CD4-positive, alpha-beta T cell (primary cell): ENCODE data around the gene DDX20. TPM values are rescaled to one million over a fixed set of nuclear protein-coding genes. Genes with fewer than 3 reads are reported as not detected.

Experiments used
- ATAC-seq: fragments of 200-7000 bp; cut with Tn5 transposase; one replicate; pipeline ENCODE4 v1.10.0; 2022; ENCODE audit warnings: mild to moderate bottlenecking; ENCODE audit not compliant: poor library complexity
- CTCF ChIA-PET: fragments of 350-600 bp; sonication (Branson Sonifier 250); formaldehyde crosslinking; loops from one replicate; lab custom pipeline; 2021; ENCODE audit warnings: antibody characterized with exemption, inconsistent platforms; lab: Charles Lee
- POLR2A ChIA-PET: fragments of 350-600 bp; sonication (Branson Sonifier 250); formaldehyde crosslinking; loops from one replicate; lab custom pipeline; 2021; ENCODE audit warnings: antibody characterized with exemption, inconsistent platforms; lab: Charles Lee
- DNase-seq, 14 experiments: peaks; one replicate each; pipeline ENCODE4 v3.0.0-alpha.2; 2013 to 2020; ENCODE audit warnings: mixed read lengths in 2 of 14
- H3K27ac ChIP-seq, 2 donors: one replicate each; pipeline versions ENCODE4 v1.5.1 to v1.7.0; 2013; ENCODE audit warnings: low read length in 2 of 2, low read depth in 1 of 2, mild to moderate bottlenecking in 1 of 2
- H3K27me3 ChIP-seq, 2 experiments: 1 replicate in 1 of 2; 2 replicates in 1 of 2; pipeline versions ENCODE4 v1.6.1 to v1.7.0; 2013; ENCODE audit warnings: low read length in 2 of 2, control low read depth in 1 of 2, mild to moderate bottlenecking in 1 of 2, moderate library complexity in 1 of 2; ENCODE audit not compliant: insufficient read depth in 2 of 2, control insufficient read depth in 1 of 2
- H3K36me3 ChIP-seq: one replicate; pipeline ENCODE4 v1.6.1; 2013; ENCODE audit warnings: low read length, control low read depth; ENCODE audit not compliant: insufficient read depth
- H3K4me1 ChIP-seq: one replicate; pipeline ENCODE4 v1.6.1; 2013; ENCODE audit warnings: low read length, control low read depth; ENCODE audit not compliant: insufficient read depth
- H3K4me3 ChIP-seq: one replicate; pipeline ENCODE4 v1.5.1; 2013; ENCODE audit warnings: mild to moderate bottlenecking, low read length, moderate library complexity
- H3K9me3 ChIP-seq, 2 experiments: 1 replicate in 1 of 2; 2 replicates in 1 of 2; pipeline versions ENCODE4 v1.6.1 to v1.7.0; 2013; ENCODE audit warnings: low read length in 2 of 2, mild to moderate bottlenecking in 2 of 2, control low read depth in 1 of 2, moderate library complexity in 1 of 2; ENCODE audit not compliant: control insufficient read depth in 1 of 2, insufficient read depth in 1 of 2
- H3K27ac Mint-ChIP-seq: one replicate; pipeline ENCODE4 v1.8.0; 2020; ENCODE audit warnings: mixed read lengths
- H3K27me3 Mint-ChIP-seq: one replicate; pipeline ENCODE4 v1.8.0; 2021; ENCODE audit warnings: mixed read lengths
- H3K36me3 Mint-ChIP-seq: one replicate; pipeline ENCODE4 v1.8.0; 2021; ENCODE audit warnings: low read depth, mixed read lengths
- H3K4me1 Mint-ChIP-seq: one replicate; pipeline ENCODE4 v1.8.0; 2021; ENCODE audit warnings: low read depth, mixed read lengths
- H3K4me3 Mint-ChIP-seq: one replicate; pipeline ENCODE4 v1.8.0; 2020; ENCODE audit warnings: mild to moderate bottlenecking, mixed read lengths
- H3K9me3 Mint-ChIP-seq: one replicate; pipeline ENCODE4 v1.8.0; 2020; ENCODE audit warnings: mixed read lengths
- intact Hi-C, 2 experiments: fragments of 100-400 bp; cut with DNase I in 1 of 2; cut with micrococcal nuclease in 1 of 2; formaldehyde crosslinking; loops; one replicate each; pipeline versions ENCODE4 v1.15.1 to v1.9.0; 2023 to 2025; cut with DNase I, micrococcal nuclease
- total RNA-seq, 174 experiments: library from RNA in 2 of 174; stranded (reverse) in 2 of 174; gene quantifications; one replicate each; pipeline ENCODE4 v1.2.3 and lab custom pipeline; 2021 to 2026
- TF ChIP-seq, protein P1 (sequence below): fragments of 200-600 bp; IDR thresholded peaks from one replicate; pipeline ENCODE4 v1.8.0; 2022; ENCODE audit warnings: antibody characterized with exemption, mild to moderate bottlenecking

Gene DDX20
- total RNA-seq, 2 experiments from 2014 or later, result 27.2 to 27.4 TPM

DNA sequence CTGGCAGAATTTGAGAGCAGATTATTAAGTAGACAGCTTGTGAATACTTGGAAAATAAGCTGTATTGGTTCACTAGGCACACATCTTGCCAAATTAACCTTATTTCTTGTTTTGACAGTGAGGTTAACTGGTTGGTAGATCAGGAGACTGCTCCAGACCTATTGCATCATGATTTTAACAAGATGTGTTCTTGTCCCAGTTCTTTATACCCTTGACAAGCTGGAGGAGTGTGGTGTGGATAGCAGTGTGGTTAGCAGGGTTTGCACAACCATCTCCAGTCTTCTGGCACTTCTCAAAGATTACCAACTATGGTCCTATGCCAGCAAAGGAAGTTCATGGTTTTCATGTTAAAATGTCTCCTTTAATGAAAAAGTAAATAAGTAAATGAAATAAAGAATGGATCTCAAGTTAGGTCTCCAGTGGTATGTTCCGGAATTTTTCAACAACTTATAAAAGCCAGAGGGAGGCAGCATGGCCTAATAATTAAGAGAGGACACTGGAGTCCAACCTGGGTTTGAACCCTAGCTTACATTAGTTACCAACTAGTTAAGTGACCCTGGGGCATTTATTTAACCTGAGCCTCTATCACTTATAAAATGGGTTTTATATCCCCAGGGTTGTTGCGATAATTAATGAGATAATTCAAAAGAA, 34.1 kb downstream of the DDX20 start:
- DNase-seq, result no peak
- H3K36me3 ChIP-seq, result no peaks in the 10 kb centered on the region
- H3K27me3 ChIP-seq, result no peaks in the 10 kb centered on the region
- no peak overlapping the region for H3K4me3 Mint-ChIP-seq
- no peak overlapping the region for H3K27ac ChIP-seq
- no peak for ATAC-seq
- no peak overlapping the region for H3K4me3 ChIP-seq
- CTCF ChIA-PET, result interaction anchor here (1.4 kb wide), 1 partner anchor 281 kb away, joined by 3 read pairs; no protein-coding TSS in a partner anchor
- intact Hi-C loops, result no loop called here
- no peaks in the 10 kb centered on the region for H3K9me3 Mint-ChIP-seq
- no peaks in the 10 kb centered on the region for H3K4me1 ChIP-seq
- H3K36me3 Mint-ChIP-seq, result no peaks in the 10 kb centered on the region
- TF ChIP-seq, protein P1, sequence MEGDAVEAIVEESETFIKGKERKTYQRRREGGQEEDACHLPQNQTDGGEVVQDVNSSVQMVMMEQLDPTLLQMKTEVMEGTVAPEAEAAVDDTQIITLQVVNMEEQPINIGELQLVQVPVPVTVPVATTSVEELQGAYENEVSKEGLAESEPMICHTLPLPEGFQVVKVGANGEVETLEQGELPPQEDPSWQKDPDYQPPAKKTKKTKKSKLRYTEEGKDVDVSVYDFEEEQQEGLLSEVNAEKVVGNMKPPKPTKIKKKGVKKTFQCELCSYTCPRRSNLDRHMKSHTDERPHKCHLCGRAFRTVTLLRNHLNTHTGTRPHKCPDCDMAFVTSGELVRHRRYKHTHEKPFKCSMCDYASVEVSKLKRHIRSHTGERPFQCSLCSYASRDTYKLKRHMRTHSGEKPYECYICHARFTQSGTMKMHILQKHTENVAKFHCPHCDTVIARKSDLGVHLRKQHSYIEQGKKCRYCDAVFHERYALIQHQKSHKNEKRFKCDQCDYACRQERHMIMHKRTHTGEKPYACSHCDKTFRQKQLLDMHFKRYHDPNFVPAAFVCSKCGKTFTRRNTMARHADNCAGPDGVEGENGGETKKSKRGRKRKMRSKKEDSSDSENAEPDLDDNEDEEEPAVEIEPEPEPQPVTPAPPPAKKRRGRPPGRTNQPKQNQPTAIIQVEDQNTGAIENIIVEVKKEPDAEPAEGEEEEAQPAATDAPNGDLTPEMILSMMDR, result no peak
- no peak overlapping the region for H3K27ac Mint-ChIP-seq
- no peaks in the 10 kb centered on the region for H3K4me1 Mint-ChIP-seq
- no peaks in the 10 kb centered on the region for H3K9me3 ChIP-seq
- POLR2A ChIA-PET, result no interaction called here
- H3K27me3 Mint-ChIP-seq, result peaks cover 17% of the 10 kb centered on the region

DNA sequence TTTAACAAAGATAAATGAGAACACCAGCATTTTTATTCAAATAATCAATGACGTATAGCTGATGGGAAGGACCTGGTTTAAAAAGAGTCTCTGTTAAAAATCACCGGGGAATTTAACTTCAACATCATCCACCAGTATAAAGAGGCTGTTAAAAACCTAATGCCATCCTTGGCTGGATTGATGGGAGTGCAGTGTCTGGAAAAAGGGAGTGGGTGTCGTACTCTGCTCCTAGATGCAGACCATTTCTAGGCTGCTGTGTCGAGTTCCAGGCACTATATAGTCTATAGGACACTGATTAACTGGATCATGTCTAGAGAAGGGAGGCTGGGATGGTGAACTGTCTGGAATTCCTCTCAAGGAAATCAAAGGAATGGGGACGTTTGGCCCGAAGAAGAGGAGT, 36.1 kb downstream of the DDX20 start:
- H3K27me3 Mint-ChIP-seq, result peaks cover 17% of the 10 kb centered on the region
- Histone ChIP-seq H3K27ac (no peak overlapping the region), H3K9me3 (no peaks in the 10 kb centered on the region), H3K27me3 (no peaks in the 10 kb centered on the region), H3K36me3 (no peaks in the 10 kb centered on the region), H3K4me1 (no peaks in the 10 kb centered on the region), H3K4me3 (no peak overlapping the region)
- TF ChIP-seq, protein P1, result no peak
- no peaks in the 10 kb centered on the region for H3K36me3 Mint-ChIP-seq
- intact Hi-C loops, result no loop called here
- no peak overlapping the region for H3K27ac Mint-ChIP-seq
- ChIA-PET POLR2A (no interaction called here), CTCF (no interaction called here)
- no peak overlapping the region for H3K4me3 Mint-ChIP-seq
- DNase-seq (no peak), ATAC-seq (no peak)
- no peaks in the 10 kb centered on the region for H3K4me1 Mint-ChIP-seq
- H3K9me3 Mint-ChIP-seq, result no peaks in the 10 kb centered on the region

DNA sequence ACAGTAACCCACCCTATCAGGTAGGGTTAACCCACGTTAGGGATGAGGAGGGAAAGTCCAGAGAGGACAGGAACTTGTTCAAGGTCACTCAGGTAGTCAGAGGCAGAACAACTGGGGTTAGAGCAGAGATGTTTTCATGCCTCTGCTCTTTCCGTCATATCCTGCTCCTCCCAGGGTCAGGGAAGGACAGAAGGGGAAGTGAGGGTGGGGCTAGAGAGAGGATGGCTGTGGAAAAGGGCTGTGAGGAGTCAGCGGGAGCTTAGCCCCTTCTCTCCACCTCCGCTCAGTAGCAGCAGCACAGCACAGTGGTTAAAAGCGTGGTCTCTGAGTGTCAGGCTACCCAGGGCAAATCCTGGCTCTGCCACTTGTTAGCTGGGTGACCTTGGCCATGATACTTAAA, 36.5 kb downstream of the DDX20 start:
- H3K27ac ChIP-seq, result no peak overlapping the region
- Mint-ChIP-seq H3K27ac (no peak overlapping the region), H3K36me3 (no peaks in the 10 kb centered on the region), H3K27me3 (peaks cover 17% of the 10 kb centered on the region), H3K4me3 (no peak overlapping the region), H3K4me1 (no peaks in the 10 kb centered on the region), H3K9me3 (no peaks in the 10 kb centered on the region)
- no peak for DNase-seq
- no peak for ATAC-seq
- intact Hi-C loops, result no loop called here
- no peaks in the 10 kb centered on the region for H3K27me3 ChIP-seq
- POLR2A ChIA-PET, result no interaction called here
- no peaks in the 10 kb centered on the region for H3K36me3 ChIP-seq
- TF ChIP-seq, protein P1, result no peak
- CTCF ChIA-PET, result no interaction called here
- no peak overlapping the region for H3K4me3 ChIP-seq
- H3K4me1 ChIP-seq, result no peaks in the 10 kb centered on the region
- H3K9me3 ChIP-seq, result no peaks in the 10 kb centered on the region
